ENCODE data around the gene TKT.

The TKT gene

GRCh38 chr3:53198256-53198977 lies 57.4 kb downstream of the TKT start:
- H3K9me3 Mint-ChIP-seq: peaks cover 4% of the 10 kb centered on the region
- H3K27ac Mint-ChIP-seq: no peak overlapping the region
- no peaks in the 10 kb centered on the region for H3K36me3 Mint-ChIP-seq (ENCODE audit: low read depth)
- H3K4me3 Mint-ChIP-seq: no peak overlapping the region
- TF ChIP-seq CTCF (IDR thresholded peaks at IDR 0.05; ENCODE audit: unreplicated experiment in 3 of 3): no peak
- H3K27me3 Mint-ChIP-seq (ENCODE audit: low read depth): peaks cover 4% of the 10 kb centered on the region
- H3K4me1 Mint-ChIP-seq: peaks cover 27% of the 10 kb centered on the region

GRCh38 chr3:53196575-53197407 lies 59.0 kb downstream of the TKT start:
- no peak for TF ChIP-seq CTCF (IDR thresholded peaks at IDR 0.05; ENCODE audit: unreplicated experiment in 3 of 3)
- Mint-ChIP-seq H3K4me1 (peaks cover 37% of the 10 kb centered on the region), H3K36me3 (ENCODE audit: low read depth) (no peaks in the 10 kb centered on the region), H3K9me3 (peaks cover 4% of the 10 kb centered on the region), H3K27ac (peak overlapping the region in 1 of 3 experiments; percentile 76), H3K4me3 (no peak overlapping the region), H3K27me3 (ENCODE audit: low read depth) (no peaks in the 10 kb centered on the region)

- no peaks in the 10 kb centered on the region for H3K27me3 Mint-ChIP-seq (ENCODE audit: low read depth)
- peak; percentile 98 to 99 (median 98) for TF ChIP-seq CTCF (IDR thresholded peaks at IDR 0.05; ENCODE audit: unreplicated experiment in 3 of 3)
- peaks cover 3% of the 10 kb centered on the region for H3K9me3 Mint-ChIP-seq
- no peaks in the 10 kb centered on the region for H3K36me3 Mint-ChIP-seq (ENCODE audit: low read depth)
- H3K4me3 Mint-ChIP-seq: no peak overlapping the region
- no peak overlapping the region for H3K27ac Mint-ChIP-seq
- H3K4me1 Mint-ChIP-seq: peaks cover 37% of the 10 kb centered on the region
Observed at GRCh38 chr3:53195602-53196574, 59.9 kb downstream of the TKT start.

GRCh38 chr3:53195066-53195450 lies 60.8 kb downstream of the TKT start:
- TF ChIP-seq CTCF (IDR thresholded peaks at IDR 0.05; ENCODE audit: unreplicated experiment in 3 of 3): no peak
- H3K27ac Mint-ChIP-seq: no peak overlapping the region
- H3K9me3 Mint-ChIP-seq: no peaks in the 10 kb centered on the region

GRCh38 chr3:53194210-53195065 lies 61.4 kb downstream of the TKT start:
- no peak overlapping the region for H3K4me3 Mint-ChIP-seq
- no peak for TF ChIP-seq CTCF (IDR thresholded peaks at IDR 0.05; ENCODE audit: unreplicated experiment in 3 of 3)
- peaks cover 7% of the 10 kb centered on the region for H3K36me3 Mint-ChIP-seq (ENCODE audit: low read depth)
- H3K9me3 Mint-ChIP-seq: no peaks in the 10 kb centered on the region
- peak overlapping the region; percentile 57 to 62 (median 60) for H3K27ac Mint-ChIP-seq
- H3K27me3 Mint-ChIP-seq (ENCODE audit: low read depth): no peaks in the 10 kb centered on the region
- peaks cover 30% of the 10 kb centered on the region for H3K4me1 Mint-ChIP-seq

More at GRCh38 chr3:53195066-53195450, 60.8 kb downstream of the TKT start:
- H3K27me3 Mint-ChIP-seq (ENCODE audit: low read depth): no peaks in the 10 kb centered on the region
- H3K4me1 Mint-ChIP-seq: peaks cover 33% of the 10 kb centered on the region
- H3K36me3 Mint-ChIP-seq (ENCODE audit: low read depth): peaks cover 4% of the 10 kb centered on the region
- no peak overlapping the region for H3K4me3 Mint-ChIP-seq

Measured in nephron (organoid).